GM21619 (cell line): ENCODE data around the gene MCF2L.
A peak's percentile ranks its signal among the peaks of the same experiment; 100 is the strongest.
"Not testable (repeated sequence)": the region's sequence is repeated elsewhere in the genome, so short reads cannot be mapped to it uniquely, and the experiment has no call there.

Experiments used
- ATAC-seq: cut with Tn5 transposase; IDR thresholded peaks from one replicate; pipeline ENCODE4 v1.9.1; 2021; ENCODE audit not compliant: unreplicated experiment

MCF2L gene

GRCh38 chr13:112968910-112969691 lies at the start of gene MCF2L:
Gene MCF2L (plus strand): TSS chr13:112969214. CDS start chr13:112969380, 166 bp downstream.
- no peak for ATAC-seq

- no peak for ATAC-seq
These were observed 45.1 kb upstream of the MCF2L start for GRCh38 chr13:112923962-112924361.

- ATAC-seq = no peak
These were observed 44.6 kb upstream of the MCF2L start for GRCh38 chr13:112924365-112924764.

GRCh38 chr13:112926003-112926402 lies 43.0 kb upstream of the MCF2L start:
- no peak for ATAC-seq

- no peak for ATAC-seq
These were observed 42.0 kb upstream of the MCF2L start for GRCh38 chr13:112926993-112927392.

GRCh38 chr13:112928020-112928971 lies 40.7 kb upstream of the MCF2L start:
- ATAC-seq = no peak

- no peak for ATAC-seq
These were observed 39.8 kb upstream of the MCF2L start for GRCh38 chr13:112928972-112929782.

GRCh38 chr13:112929783-112930055 lies 39.3 kb upstream of the MCF2L start:
- ATAC-seq = no peak

- ATAC-seq = no peak
These were observed 38.8 kb upstream of the MCF2L start for GRCh38 chr13:112930192-112930591.

GRCh38 chr13:112931028-112931934 lies 37.7 kb upstream of the MCF2L start:
- no peak for ATAC-seq

GRCh38 chr13:112932971-112933370 lies 36.0 kb upstream of the MCF2L start:
- no peak for ATAC-seq

- ATAC-seq = no peak
These were observed 35.4 kb upstream of the MCF2L start for GRCh38 chr13:112933649-112934048.

- no peak for ATAC-seq
These were observed 34.9 kb upstream of the MCF2L start for GRCh38 chr13:112934078-112934477.

- ATAC-seq = no peak
These were observed 30.3 kb upstream of the MCF2L start for GRCh38 chr13:112938680-112939079.

GRCh38 chr13:112940236-112940635 lies 28.8 kb upstream of the MCF2L start:
- ATAC-seq = no peak

GRCh38 chr13:112941349-112941748 lies 27.7 kb upstream of the MCF2L start:
- no peak for ATAC-seq

- ATAC-seq = not testable (repeated sequence)
These were observed 27.2 kb upstream of the MCF2L start for GRCh38 chr13:112941765-112942164.

GRCh38 chr13:112942689-112943308 lies 26.2 kb upstream of the MCF2L start:
- peak; percentile 94 for ATAC-seq

- ATAC-seq = peak; percentile 35
These were observed 25.5 kb upstream of the MCF2L start for GRCh38 chr13:112943309-112944125.
